WTC11 (cell line): Measurements from ENCODE around the gene AGAP1.

Experiments used
- FOXJ3 ChIP-seq: sonication (generic); formaldehyde crosslinking; IDR thresholded peaks from 2 replicates; pipeline ENCODE4 v1.9.0; 2021; ENCODE audit warnings: missing genetic modification reagents, mild to moderate bottlenecking, borderline replicate concordance
- NFE2L1 ChIP-seq: sonication (generic); formaldehyde crosslinking; IDR thresholded peaks from 2 replicates; pipeline ENCODE4 v1.8.1; 2023; ENCODE audit warnings: missing genetic modification reagents
- ZNF121 ChIP-seq: sonication (generic); formaldehyde crosslinking; IDR thresholded peaks from 2 replicates; pipeline ENCODE4 v1.8.0; 2023; ENCODE audit warnings: missing genetic modification reagents
- TF ChIP-seq, protein P1 (sequence below): fragments of 200-600 bp; IDR thresholded peaks from 2 replicates; pipeline ENCODE4 v1.8.0; 2022; ENCODE audit warnings: antibody characterized with exemption
- TF ChIP-seq, protein P2 (sequence below): sonication (generic); formaldehyde crosslinking; IDR thresholded peaks from 2 replicates; pipeline ENCODE4 v1.8.1; 2022; ENCODE audit warnings: low read depth, missing genetic modification reagents, borderline replicate concordance
- TF ChIP-seq, protein P3 (sequence below): sonication (generic); formaldehyde crosslinking; IDR thresholded peaks from 2 replicates; pipeline ENCODE4 v1.8.1; 2023; ENCODE audit warnings: mild to moderate bottlenecking, moderate library complexity, missing genetic modification reagents

DNA sequence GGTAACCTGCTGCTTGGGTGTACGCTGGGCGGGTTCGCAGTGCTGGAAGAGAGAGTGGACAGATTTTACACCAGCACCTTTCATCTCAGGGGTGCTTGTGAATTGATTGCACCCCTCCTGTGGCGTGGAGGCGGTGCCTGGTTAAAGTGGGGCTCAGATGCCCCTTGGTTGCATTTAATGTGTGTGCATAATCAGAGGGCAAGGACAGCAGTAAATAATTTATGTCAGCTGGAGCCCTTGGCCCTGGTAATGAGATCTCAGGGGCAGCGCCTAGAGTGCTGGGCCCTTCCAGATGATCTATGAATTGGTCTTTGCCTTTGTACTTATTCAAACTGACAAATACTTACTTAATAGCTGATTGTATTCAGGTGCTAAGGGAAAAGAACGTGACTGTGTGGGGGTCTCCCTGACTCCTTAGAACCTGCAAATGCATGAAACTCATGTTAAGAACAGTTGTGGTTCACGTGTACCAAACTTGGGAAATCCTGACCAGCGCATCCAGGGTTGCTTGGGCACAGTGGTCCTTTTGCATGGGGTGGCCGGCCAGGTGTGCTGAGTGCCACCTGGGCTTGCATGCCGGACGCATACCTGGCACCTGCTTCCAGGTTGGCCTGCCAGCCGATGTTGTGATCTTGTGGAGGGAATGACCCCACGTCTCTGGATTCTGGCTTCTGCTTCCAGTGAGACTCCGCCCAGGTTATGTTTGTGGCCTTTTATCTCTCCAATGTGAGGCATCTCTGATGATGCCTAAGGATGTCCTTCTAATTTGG, 118.5 kb downstream of the AGAP1 start:
- TF ChIP-seq NFE2L1 (CRISPR knock-in tag): no peak
- TF ChIP-seq, protein P1, sequence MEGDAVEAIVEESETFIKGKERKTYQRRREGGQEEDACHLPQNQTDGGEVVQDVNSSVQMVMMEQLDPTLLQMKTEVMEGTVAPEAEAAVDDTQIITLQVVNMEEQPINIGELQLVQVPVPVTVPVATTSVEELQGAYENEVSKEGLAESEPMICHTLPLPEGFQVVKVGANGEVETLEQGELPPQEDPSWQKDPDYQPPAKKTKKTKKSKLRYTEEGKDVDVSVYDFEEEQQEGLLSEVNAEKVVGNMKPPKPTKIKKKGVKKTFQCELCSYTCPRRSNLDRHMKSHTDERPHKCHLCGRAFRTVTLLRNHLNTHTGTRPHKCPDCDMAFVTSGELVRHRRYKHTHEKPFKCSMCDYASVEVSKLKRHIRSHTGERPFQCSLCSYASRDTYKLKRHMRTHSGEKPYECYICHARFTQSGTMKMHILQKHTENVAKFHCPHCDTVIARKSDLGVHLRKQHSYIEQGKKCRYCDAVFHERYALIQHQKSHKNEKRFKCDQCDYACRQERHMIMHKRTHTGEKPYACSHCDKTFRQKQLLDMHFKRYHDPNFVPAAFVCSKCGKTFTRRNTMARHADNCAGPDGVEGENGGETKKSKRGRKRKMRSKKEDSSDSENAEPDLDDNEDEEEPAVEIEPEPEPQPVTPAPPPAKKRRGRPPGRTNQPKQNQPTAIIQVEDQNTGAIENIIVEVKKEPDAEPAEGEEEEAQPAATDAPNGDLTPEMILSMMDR: no peak
- TF ChIP-seq ZNF121 (CRISPR knock-in tag): no peak
- TF ChIP-seq, protein P2, sequence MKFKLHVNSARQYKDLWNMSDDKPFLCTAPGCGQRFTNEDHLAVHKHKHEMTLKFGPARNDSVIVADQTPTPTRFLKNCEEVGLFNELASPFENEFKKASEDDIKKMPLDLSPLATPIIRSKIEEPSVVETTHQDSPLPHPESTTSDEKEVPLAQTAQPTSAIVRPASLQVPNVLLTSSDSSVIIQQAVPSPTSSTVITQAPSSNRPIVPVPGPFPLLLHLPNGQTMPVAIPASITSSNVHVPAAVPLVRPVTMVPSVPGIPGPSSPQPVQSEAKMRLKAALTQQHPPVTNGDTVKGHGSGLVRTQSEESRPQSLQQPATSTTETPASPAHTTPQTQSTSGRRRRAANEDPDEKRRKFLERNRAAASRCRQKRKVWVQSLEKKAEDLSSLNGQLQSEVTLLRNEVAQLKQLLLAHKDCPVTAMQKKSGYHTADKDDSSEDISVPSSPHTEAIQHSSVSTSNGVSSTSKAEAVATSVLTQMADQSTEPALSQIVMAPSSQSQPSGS (CRISPR knock-in tag): no peak
- TF ChIP-seq FOXJ3 (CRISPR knock-in tag): no peak
- TF ChIP-seq, protein P3, sequence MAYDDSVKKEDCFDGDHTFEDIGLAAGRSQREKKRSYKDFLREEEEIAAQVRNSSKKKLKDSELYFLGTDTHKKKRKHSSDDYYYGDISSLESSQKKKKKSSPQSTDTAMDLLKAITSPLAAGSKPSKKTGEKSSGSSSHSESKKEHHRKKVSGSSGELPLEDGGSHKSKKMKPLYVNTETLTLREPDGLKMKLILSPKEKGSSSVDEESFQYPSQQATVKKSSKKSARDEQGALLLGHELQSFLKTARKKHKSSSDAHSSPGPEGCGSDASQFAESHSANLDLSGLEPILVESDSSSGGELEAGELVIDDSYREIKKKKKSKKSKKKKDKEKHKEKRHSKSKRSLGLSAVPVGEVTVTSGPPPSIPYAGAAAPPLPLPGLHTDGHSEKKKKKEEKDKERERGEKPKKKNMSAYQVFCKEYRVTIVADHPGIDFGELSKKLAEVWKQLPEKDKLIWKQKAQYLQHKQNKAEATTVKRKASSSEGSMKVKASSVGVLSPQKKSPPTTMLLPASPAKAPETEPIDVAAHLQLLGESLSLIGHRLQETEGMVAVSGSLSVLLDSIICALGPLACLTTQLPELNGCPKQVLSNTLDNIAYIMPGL (CRISPR knock-in tag): no peak
